B cell (primary cell): Measurements from ENCODE around the gene EIF3D. TPM values are rescaled to one million over a fixed set of nuclear protein-coding genes. Genes with fewer than 3 reads are reported as not detected.

Experiments used
- ATAC-seq: fragments of 200-7000 bp; cut with Tn5 transposase; one replicate; pipeline ENCODE4 v1.10.0; 2021; ENCODE audit warnings: low read depth, mild to moderate bottlenecking, moderate number of reproducible peaks, moderate library complexity
- CTCF ChIA-PET: fragments of 350-600 bp; sonication (Branson Sonifier 250); formaldehyde crosslinking; loops from one replicate; lab custom pipeline; 2021; ENCODE audit warnings: antibody characterized with exemption, inconsistent platforms; lab: Charles Lee
- POLR2A ChIA-PET: fragments of 350-600 bp; sonication (Branson Sonifier 250); formaldehyde crosslinking; loops from one replicate; lab custom pipeline; 2021; ENCODE audit warnings: antibody characterized with exemption; lab: Charles Lee
- DNase-seq: peaks from one replicate; pipeline ENCODE4 v3.0.0; 2013
- H2AFZ ChIP-seq: 2 replicates; pipeline ENCODE4 v1.6.1; 2012; ENCODE audit warnings: mild to moderate bottlenecking, low read depth, low read length; ENCODE audit not compliant: insufficient read depth, poor library complexity, severe bottlenecking
- H3K27ac ChIP-seq, 2 donors: 1 replicate in 1 of 2; 2 replicates in 1 of 2; pipeline ENCODE4 v1.5.1; 2012 to 2013; ENCODE audit warnings: low read length in 2 of 2, mild to moderate bottlenecking in 2 of 2, moderate library complexity in 1 of 2
- H3K27me3 ChIP-seq, 4 experiments: fragments of 200-600 bp in 1 of 4; sonication (generic) in 1 of 4; replicated peaks in 1 of 4; 1 replicate in 2 of 4; 2 replicates in 2 of 4; pipeline versions ENCODE4 v1.6.1 to v1.7.0; 2013 to 2016; ENCODE audit warnings: low read length in 3 of 4, mild to moderate bottlenecking in 2 of 4, mixed read lengths in 1 of 4, moderate library complexity in 1 of 4; ENCODE audit not compliant: insufficient read depth in 4 of 4, control insufficient read depth in 3 of 4; ENCODE audit errors: control extremely low read depth in 1 of 4
- H3K36me3 ChIP-seq, 2 experiments: replicated peaks in 1 of 2; 1 replicate in 1 of 2; 2 replicates in 1 of 2; pipeline versions ENCODE4 v1.6.1 to v1.7.1; 2013; ENCODE audit warnings: low read length in 1 of 2; ENCODE audit not compliant: insufficient read depth in 2 of 2, control insufficient read depth in 1 of 2; ENCODE audit errors: control extremely low read depth in 1 of 2, extremely low read depth in 1 of 2
- H3K4me1 ChIP-seq, 2 donors: fragments of 200-600 bp in 1 of 2; sonication (generic) in 1 of 2; 1 replicate in 1 of 2; 2 replicates in 1 of 2; pipeline versions ENCODE4 v1.5.1 to v1.6.1; 2013 to 2017; ENCODE audit warnings: low read length in 2 of 2; ENCODE audit not compliant: control insufficient read depth in 2 of 2, insufficient read depth in 2 of 2
- H3K4me2 ChIP-seq: replicated peaks from 2 replicates; pipeline ENCODE3; 2012; ENCODE audit warnings: mild to moderate bottlenecking, low read depth, low read length; ENCODE audit not compliant: poor library complexity, severe bottlenecking
- H3K4me3 ChIP-seq, 5 experiments: fragments of 200-600 bp in 1 of 5; sonication (generic) in 1 of 5; 1 replicate in 3 of 5; 2 replicates in 2 of 5; pipeline versions ENCODE4 v1.5.1 to v1.7.0; 2011 to 2016; ENCODE audit warnings: low read length in 4 of 5, mild to moderate bottlenecking in 4 of 5, low read depth in 2 of 5, control low read depth in 1 of 5, moderate library complexity in 1 of 5; ENCODE audit not compliant: insufficient read depth in 1 of 5; ENCODE audit errors: control extremely low read depth in 1 of 5, extremely low read depth in 1 of 5
- H3K79me2 ChIP-seq: fragments of 200-600 bp; sonication (generic); one replicate; pipeline ENCODE4 v1.6.0; 2016; ENCODE audit warnings: low read length; ENCODE audit not compliant: control insufficient read depth, insufficient read depth
- H3K9ac ChIP-seq: fragments of 200-600 bp; sonication (generic); 2 replicates; pipeline ENCODE4 v1.6.1; 2017; ENCODE audit warnings: mild to moderate bottlenecking, low read length, moderate library complexity
- H3K9me3 ChIP-seq, 3 donors: one replicate each; pipeline versions ENCODE4 v1.6.1 to v1.7.1; 2013; ENCODE audit warnings: low read length in 2 of 3; ENCODE audit not compliant: control insufficient read depth in 2 of 3, insufficient read depth in 1 of 3; ENCODE audit errors: control extremely low read depth in 1 of 3
- H4K20me1 ChIP-seq: 2 replicates; pipeline ENCODE4 v1.6.0; 2012; ENCODE audit warnings: mild to moderate bottlenecking, low read length; ENCODE audit not compliant: insufficient read depth, control insufficient read depth, poor library complexity, severe bottlenecking
- H3K27ac Mint-ChIP-seq: one replicate; pipeline ENCODE4 v1.8.0; 2021; ENCODE audit warnings: mixed read lengths
- H3K27me3 Mint-ChIP-seq: one replicate; pipeline ENCODE4 v1.8.0; 2021; ENCODE audit warnings: mixed read lengths
- H3K4me1 Mint-ChIP-seq: one replicate; pipeline ENCODE4 v1.8.0; 2021; ENCODE audit warnings: mixed read lengths
- H3K4me3 Mint-ChIP-seq: one replicate; pipeline ENCODE4 v1.8.0; 2021; ENCODE audit warnings: mixed read lengths
- H3K9me3 Mint-ChIP-seq: one replicate; pipeline ENCODE4 v1.8.0; 2022; ENCODE audit warnings: mixed read lengths; ENCODE audit not compliant: insufficient read depth
- CTCF ChIP-seq: fragments of 200-600 bp; IDR thresholded peaks from one replicate; pipeline ENCODE4 v1.8.0; 2022; ENCODE audit warnings: antibody characterized with exemption, mild to moderate bottlenecking
- EZH2 ChIP-seq: IDR thresholded peaks from 2 replicates; pipeline ENCODE4 v1.6.1; 2012; ENCODE audit warnings: borderline replicate concordance, low read depth, mild to moderate bottlenecking, moderate library complexity, low read length; ENCODE audit not compliant: insufficient read depth, poor library complexity, severe bottlenecking
- WGBS: methylation state at CpG from one replicate; pipeline ENCODE4 v1.1.5; 2013; ENCODE audit warnings: missing lambda C conversion rate; ENCODE audit not compliant: insufficient coverage; 5-methylcytosine and 5-hydroxymethylcytosine counted together
- intact Hi-C: fragments of 100-400 bp; cut with micrococcal nuclease; formaldehyde crosslinking; loops from one replicate; pipeline ENCODE4 v1.10.0; 2022
- polyA plus RNA-seq: library from polyadenylated mRNA; depleted of rRNA; stranded (reverse); fragments of >200 nt; gene quantifications from 2 replicates; pipeline ENCODE4 v1.2.3, GENCODE V29; 2012
- total RNA-seq, 2 donors: library from RNA; stranded (reverse); fragments of 120-200 nt in 1 of 2; gene quantifications; 1 replicate in 1 of 2; 2 replicates in 1 of 2; pipeline versions ENCODE4 v1.2.3 to v1.2.4, GENCODE V29; 2013 to 2022

Gene EIF3D
- total and polyA plus RNA-seq, 2 donors (not counting 1 experiment from before 2014, with no cell fraction given) = 274 to 324 TPM

GRCh38 chr22:36471341-36471821 lies 57.6 kb downstream of the EIF3D start:
- Histone ChIP-seq H3K9ac (no peak overlapping the region), H4K20me1 (no peaks in the 10 kb centered on the region), H3K27me3 (no peaks in the 10 kb centered on the region), H3K36me3 (peaks cover 4 to 55% of the 10 kb centered on the region in 2 experiments), H3K4me1 (peaks cover 6 to 15% of the 10 kb centered on the region in 2 donors), H3K4me2 (no peak overlapping the region), H2AFZ (no peak overlapping the region), H3K79me2 (peaks cover 31% of the 10 kb centered on the region), H3K27ac (no peak overlapping the region), H3K9me3 (no peaks in the 10 kb centered on the region), H3K4me3 (no peak overlapping the region)
- Mint-ChIP-seq H3K4me3 (no peak overlapping the region), H3K4me1 (peaks cover 13% of the 10 kb centered on the region), H3K27me3 (no peaks in the 10 kb centered on the region), H3K27ac (no peak overlapping the region), H3K9me3 (no peaks in the 10 kb centered on the region)
- intact Hi-C loops = loop anchor here (2.0 kb wide), 1 partner anchor 113 kb away; no protein-coding TSS in a partner anchor
- no peak for ATAC-seq
- ChIA-PET POLR2A (interaction anchor here (0.6 to 1.6 kb wide), 2 partner anchors 11 to 94 kb away, joined by 4 to 5 read pairs; no protein-coding TSS in a partner anchor), CTCF (interaction anchor here (1.0 to 29.7 kb wide), 33 partner anchors 15 to 277 kb away, joined by 3 to 607 read pairs (median 7); no protein-coding TSS in a partner anchor)
- no peak for DNase-seq
- WGBS = 98% methylated on average over 11 of the region's 14 CpGs
- no peak for TF ChIP-seq EZH2
- TF ChIP-seq CTCF = no peak

GRCh38 chr22:36470994-36471331 lies 58.0 kb downstream of the EIF3D start:
- DNase-seq = no peak
- H3K9me3 Mint-ChIP-seq = no peaks in the 10 kb centered on the region
- H3K27ac Mint-ChIP-seq = no peak overlapping the region
- CTCF ChIA-PET = interaction anchor here (1.0 to 29.7 kb wide), 35 partner anchors 14 to 264 kb away, joined by 3 to 607 read pairs (median 7); partner anchors contain the start of gene FOXRED2
- H2AFZ ChIP-seq = no peak overlapping the region
- no peaks in the 10 kb centered on the region for H3K9me3 ChIP-seq
- H3K27me3 Mint-ChIP-seq = no peaks in the 10 kb centered on the region
- WGBS = 80% methylated on average over 9 of the region's 10 CpGs
- H3K79me2 ChIP-seq = peaks cover 31% of the 10 kb centered on the region
- H4K20me1 ChIP-seq = no peaks in the 10 kb centered on the region
- POLR2A ChIA-PET = interaction anchor here (0.6 to 1.6 kb wide), 2 partner anchors 11 to 94 kb away, joined by 4 to 5 read pairs; no protein-coding TSS in a partner anchor
- ATAC-seq = no peak
- H3K27me3 ChIP-seq = no peaks in the 10 kb centered on the region
- TF ChIP-seq CTCF = no peak
- no peak overlapping the region for H3K9ac ChIP-seq
- no peak overlapping the region for H3K27ac ChIP-seq
- H3K4me1 Mint-ChIP-seq = peaks cover 14% of the 10 kb centered on the region
- intact Hi-C loops = loop anchor here (1.0 to 2.0 kb wide), 5 partner anchors 20 to 170 kb away; no protein-coding TSS in a partner anchor
- H3K4me2 ChIP-seq = no peak overlapping the region
- H3K4me3 ChIP-seq = no peak overlapping the region
- H3K4me3 Mint-ChIP-seq = no peak overlapping the region
- H3K36me3 ChIP-seq = peaks cover 4 to 54% of the 10 kb centered on the region in 2 experiments
- H3K4me1 ChIP-seq = peaks cover 6 to 17% of the 10 kb centered on the region in 2 donors
